ENCODE measurements around the gene DHRSX. TPM values are rescaled to one million over a fixed set of nuclear protein-coding genes. Genes with fewer than 3 reads are reported as not detected.
"Not testable (repeated sequence)": the region's sequence is repeated elsewhere in the genome, so short reads cannot be mapped to it uniquely, and the experiment has no call there.

The DHRSX gene
- polyA plus RNA-seq, 12 donors: 10.4 to 31.5 (median 12.3) TPM; not detected in 1

- no peak for DNase-seq
These were observed 1.3 kb downstream of the DHRSX start for GRCh38 chrX:2499507-2499906.

DNA sequence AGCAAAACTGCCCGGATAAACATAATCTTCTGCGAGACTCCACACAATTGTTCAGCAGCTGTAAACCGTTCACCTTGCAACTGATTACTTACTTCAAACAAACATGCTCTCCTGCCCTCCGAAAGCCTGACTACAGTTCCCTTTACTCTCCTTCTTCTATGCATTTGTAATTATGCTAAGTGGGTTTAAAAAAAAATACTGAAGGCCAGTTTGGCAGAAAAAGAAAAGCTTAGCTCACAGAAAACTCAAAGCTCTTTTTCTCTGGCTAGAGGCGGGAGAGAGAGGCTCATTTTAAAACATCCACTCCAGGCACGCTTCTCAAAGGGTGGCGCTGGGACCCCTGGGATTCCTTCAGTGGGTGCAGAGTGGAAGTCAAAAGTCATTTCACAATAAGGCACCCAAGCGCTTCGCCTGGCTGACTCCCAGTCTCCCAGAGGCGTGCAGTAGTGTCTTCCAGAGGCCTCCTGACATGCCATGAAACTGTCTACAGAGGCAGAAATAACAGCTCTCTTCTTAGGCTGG is 1.9 kb downstream of the DHRSX start:
- no peak for DNase-seq

DNA sequence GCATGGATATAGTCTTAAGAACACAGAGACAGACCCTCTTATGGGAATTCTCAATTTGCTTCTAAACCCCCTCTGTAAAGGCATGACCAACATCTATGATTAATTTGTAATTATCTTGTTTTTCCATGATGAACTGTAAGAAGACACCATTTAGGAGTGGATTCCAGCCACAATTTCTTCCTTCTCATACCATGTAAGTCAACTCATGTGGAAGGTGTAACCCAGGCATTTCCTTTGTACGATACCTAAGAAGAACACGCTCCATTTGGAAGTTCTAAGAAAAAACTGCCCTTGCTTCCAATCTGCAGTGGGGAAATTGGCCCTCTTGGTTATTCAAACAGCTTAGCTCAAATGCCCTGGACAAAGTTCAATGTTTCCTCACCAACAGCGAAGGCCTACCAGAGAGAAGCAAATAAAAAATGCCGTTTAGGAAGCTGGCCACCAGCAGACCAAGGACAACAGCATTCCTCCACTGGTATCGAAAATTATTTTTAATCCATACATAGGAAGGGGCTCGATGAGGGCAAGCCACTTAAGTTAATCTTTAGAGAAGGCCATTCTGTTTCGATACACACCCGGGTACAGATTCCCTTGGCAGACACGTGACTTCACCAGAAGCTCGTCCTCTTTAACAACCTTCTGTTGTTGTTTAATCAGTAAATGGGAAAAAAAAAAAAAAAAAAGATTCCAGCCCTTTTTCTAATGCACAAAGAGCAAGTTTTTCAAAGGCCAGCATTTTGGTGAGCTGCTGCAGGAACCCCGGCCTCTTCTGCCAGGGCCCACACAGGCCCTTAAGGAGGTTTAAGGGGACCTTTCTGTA is 2.6 kb downstream of the DHRSX start:
- DNase-seq: no peak

DNA sequence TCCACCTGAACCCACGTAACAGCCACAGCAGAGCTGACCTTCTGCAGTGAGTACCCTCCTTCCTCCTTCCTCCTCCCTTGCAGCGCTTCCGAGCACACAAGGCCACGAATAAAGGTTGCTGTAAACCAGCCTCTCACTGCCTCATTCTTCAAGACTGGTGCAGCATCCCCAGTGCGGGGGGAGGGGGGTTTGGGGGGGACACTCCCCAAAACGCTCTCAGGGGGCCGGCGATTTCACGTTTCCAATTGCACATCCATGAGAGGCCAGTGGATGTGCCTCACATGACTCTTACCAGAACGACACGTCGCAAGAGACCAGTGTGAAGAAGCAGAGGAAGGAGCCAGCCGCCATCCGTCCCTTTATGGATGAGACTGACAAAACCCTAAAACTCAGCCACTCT is 5.2 kb downstream of the DHRSX start:
- no peak for DNase-seq

- no peak for DNase-seq
These were observed 8.1 kb downstream of the DHRSX start for GRCh38 chrX:2492531-2493218.

DNA sequence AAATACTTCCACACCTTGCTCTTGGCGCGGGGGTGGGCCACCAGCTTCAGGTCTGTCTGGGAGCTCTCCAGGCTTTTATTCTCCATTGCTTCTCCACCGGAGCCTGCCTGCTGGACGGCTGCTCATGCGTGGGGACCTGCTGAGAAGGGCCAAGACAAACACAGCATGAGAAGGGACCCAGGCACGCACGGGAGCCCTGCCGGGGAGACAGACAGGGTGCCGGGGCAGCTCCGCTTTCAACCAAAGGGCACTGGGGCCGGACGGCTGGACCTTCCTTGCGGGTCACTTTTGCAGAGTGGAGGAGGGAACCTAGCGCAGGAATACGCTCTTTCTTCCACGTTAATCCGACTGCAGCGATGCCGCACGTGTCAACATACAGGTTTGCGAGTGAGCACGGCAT is 10.1 kb downstream of the DHRSX start:
- DNase-seq: no peak

GRCh38 chrX:2489446-2490445 is 11.0 kb downstream of the DHRSX start:
- no peak for DNase-seq

DNA sequence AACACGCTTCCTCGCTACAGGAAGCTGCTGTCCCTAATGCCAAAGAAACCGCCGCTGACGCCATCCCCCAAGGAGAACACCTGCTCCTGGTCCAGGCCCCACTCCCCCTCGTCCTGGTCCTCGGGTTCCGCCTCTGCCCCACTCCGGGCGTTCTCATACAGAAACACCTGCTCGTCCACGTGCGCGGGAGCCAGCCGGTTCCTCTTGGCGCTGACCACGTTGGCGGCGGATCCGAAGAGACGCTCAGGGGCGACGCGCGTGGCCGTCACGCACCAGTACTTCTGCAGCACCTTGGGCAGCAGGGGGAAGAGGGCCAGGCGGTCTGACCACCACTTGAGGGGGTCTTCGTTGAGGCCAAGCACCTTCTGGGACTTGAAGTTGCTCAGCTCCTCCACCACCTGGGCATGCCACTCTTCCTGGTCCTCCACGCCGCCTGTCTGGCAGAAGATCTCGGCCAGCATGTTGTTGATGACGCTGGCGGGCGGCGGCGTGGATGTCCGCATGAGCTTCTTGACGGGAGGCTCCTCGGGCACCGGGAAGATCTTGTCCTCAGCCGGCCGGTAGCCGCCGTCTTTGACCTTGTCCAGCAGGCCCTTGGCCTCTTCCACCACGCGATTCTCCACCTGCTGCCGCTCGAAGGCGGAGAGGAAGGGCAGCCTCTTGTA is 12.0 kb downstream of the DHRSX start:
- no peak for DNase-seq

GRCh38 chrX:2487366-2487765 is 13.4 kb downstream of the DHRSX start:
- DNase-seq: no peak

GRCh38 chrX:2486476-2487133 is 14.2 kb downstream of the DHRSX start:
- DNase-seq: no peak

DNA sequence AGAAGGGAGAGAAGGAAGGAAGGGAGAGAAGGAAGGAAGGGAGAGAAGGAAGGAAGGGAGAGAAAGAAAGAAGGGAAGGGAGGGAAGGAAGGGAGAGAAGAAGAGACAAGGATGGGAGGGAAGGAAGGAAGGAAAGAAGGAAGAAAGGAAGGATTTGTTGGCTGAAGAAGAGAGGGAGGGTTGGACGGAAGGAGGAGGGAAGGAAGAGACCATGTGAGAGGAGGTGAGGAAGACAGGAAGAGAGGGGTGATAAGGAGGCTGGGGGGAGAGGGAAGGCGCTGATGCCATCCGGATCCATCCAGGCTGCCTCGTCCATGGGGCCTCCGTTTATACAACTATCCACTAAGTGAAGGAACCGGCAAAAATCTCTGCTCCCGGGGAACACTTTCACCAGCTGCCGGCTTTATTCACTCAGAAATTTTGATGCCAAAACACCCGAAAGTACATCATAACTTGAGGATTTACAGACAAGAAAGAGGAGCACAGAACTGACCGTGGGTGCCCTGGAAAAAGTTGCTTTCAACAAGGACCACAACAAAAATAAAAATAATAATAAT is 14.9 kb downstream of the DHRSX start:
- no peak for DNase-seq

- peak; percentile 77 for DNase-seq
These were observed 15.8 kb downstream of the DHRSX start for GRCh38 chrX:2484721-2485648.

- DNase-seq: no peak
These were observed 16.5 kb downstream of the DHRSX start for GRCh38 chrX:2484256-2484655.

DNA sequence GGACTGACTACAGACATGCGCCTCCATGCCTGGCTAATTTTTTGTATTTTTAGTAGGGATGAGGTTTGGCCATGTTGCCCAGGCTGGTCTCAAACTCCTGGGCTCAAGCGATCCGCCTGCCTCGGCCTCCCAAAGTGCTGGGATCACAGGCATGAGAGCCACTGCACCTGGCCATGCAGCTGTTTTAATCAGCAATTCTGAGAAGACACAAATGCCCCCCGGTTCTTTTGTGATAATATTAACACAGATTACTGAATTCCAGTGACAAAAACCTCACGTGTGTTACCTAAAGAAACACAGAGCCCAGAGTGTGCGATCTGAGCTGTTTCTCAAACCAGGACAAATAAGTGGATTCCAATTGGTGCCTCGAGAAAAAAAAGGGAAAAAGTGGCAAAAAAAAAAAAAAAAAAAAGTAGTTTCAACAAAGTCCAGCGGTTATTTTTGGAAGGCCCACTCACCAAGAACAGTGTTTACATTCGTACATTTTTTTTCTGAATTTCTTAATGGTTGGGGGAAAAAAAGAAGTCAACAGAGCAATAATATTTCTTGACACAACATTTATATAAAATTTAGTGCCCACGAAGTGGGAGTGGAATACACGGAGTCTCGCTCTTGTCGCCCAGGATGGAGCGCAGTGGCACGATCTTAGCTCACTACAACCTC is 17.2 kb downstream of the DHRSX start:
- DNase-seq: no peak

GRCh38 chrX:2481597-2481996 is 19.2 kb downstream of the DHRSX start:
- DNase-seq: not testable (repeated sequence)

- not testable (repeated sequence) for DNase-seq
These were observed 20.8 kb downstream of the DHRSX start for GRCh38 chrX:2479982-2480381.

GRCh38 chrX:2479420-2479780 is 21.4 kb downstream of the DHRSX start:
- no peak for DNase-seq

GRCh38 chrX:2478546-2479419 is 22.0 kb downstream of the DHRSX start:
- DNase-seq: no peak
